Gastrocnemius medialis (tissue), 4 donors: ENCODE measurements around the gene CACNA1D.

Source experiments
- CTCF ChIP-seq, 5 experiments: fragments of 450-650 bp in 3 of 5; fragments of 200-600 bp in 2 of 5; sonication (generic) in 2 of 5; IDR thresholded peaks in 4 of 5; conservative IDR thresholded peaks in 1 of 5; 1 replicate in 4 of 5; 2 replicates in 1 of 5; pipeline ENCODE4 v1.5.1; 2016 to 2019; ENCODE audit warnings: antibody characterized with exemption in 5 of 5, mild to moderate bottlenecking in 3 of 5, moderate library complexity in 3 of 5
- POLR2A ChIP-seq, 2 donors: fragments of 450-650 bp; IDR thresholded peaks; one replicate each; pipeline ENCODE4 v1.6.1; 2017; ENCODE audit warnings: antibody characterized with exemption in 2 of 2, mild to moderate bottlenecking in 2 of 2, moderate library complexity in 2 of 2

- TF ChIP-seq CTCF (IDR thresholded peaks at IDR 0.05 in 4 of 5, conservative IDR thresholded peaks at IDR 0.05 in 1 of 5), result no peak
- TF ChIP-seq POLR2A (IDR thresholded peaks at IDR 0.05), result no peak
These were observed 210.8 kb downstream of the CACNA1D start for GRCh38 chr3:53705024-53705745.
